PC-9 (cell line): ENCODE measurements around the gene DNAJC16.

Experiments used
- EZH2 ChIP-seq: fragments of 200-600 bp; sonication (generic); IDR thresholded peaks from 2 replicates; pipeline ENCODE4 v1.8.0; 2017; ENCODE audit warnings: antibody characterized with exemption, low read depth
- TF ChIP-seq, protein P1 (sequence below): fragments of 200-600 bp; sonication (generic); conservative IDR thresholded peaks from 2 replicates; pipeline ENCODE4 v1.6.1; 2017; ENCODE audit warnings: mixed run types, antibody characterized with exemption, mild to moderate bottlenecking, moderate library complexity

DNA sequence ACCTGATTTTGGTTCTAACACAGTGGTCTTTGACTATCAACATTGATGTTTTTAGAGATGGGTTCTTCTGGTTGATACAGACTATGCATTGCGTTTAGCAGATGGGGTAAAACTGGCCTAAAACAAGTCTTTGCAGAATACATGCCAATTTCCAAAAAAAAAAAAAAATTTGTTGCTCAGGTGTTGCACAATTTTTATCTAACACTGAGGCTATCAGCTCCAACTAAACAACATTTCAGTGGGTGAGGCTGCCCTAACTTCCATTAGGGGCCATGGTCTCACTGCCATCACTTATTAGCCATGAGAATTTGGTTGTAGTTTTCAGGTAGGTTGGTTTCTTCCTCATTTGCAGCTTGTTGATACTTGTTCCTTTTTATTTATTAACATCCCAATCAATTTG, 44.2 kb downstream of the DNAJC16 start:
- TF ChIP-seq, protein P1, sequence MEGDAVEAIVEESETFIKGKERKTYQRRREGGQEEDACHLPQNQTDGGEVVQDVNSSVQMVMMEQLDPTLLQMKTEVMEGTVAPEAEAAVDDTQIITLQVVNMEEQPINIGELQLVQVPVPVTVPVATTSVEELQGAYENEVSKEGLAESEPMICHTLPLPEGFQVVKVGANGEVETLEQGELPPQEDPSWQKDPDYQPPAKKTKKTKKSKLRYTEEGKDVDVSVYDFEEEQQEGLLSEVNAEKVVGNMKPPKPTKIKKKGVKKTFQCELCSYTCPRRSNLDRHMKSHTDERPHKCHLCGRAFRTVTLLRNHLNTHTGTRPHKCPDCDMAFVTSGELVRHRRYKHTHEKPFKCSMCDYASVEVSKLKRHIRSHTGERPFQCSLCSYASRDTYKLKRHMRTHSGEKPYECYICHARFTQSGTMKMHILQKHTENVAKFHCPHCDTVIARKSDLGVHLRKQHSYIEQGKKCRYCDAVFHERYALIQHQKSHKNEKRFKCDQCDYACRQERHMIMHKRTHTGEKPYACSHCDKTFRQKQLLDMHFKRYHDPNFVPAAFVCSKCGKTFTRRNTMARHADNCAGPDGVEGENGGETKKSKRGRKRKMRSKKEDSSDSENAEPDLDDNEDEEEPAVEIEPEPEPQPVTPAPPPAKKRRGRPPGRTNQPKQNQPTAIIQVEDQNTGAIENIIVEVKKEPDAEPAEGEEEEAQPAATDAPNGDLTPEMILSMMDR: no peak
- no peak for TF ChIP-seq EZH2
